OCI-LY7 (cell line): ENCODE data around the gene PCDHB14.

Source experiments
- EZH2phosphoT487 ChIP-seq: fragments of 200-600 bp; sonication (generic); IDR thresholded peaks from 2 replicates; pipeline ENCODE4 v1.6.1; 2018; ENCODE audit warnings: low read depth, borderline replicate concordance, mild to moderate bottlenecking, mixed run types, antibody characterized with exemption, low read length, moderate library complexity, mixed read lengths
- TF ChIP-seq, protein P1 (sequence below): fragments of 200-600 bp; sonication (generic); conservative IDR thresholded peaks from 2 replicates; pipeline ENCODE4 v1.5.1; 2014; ENCODE audit warnings: mild to moderate bottlenecking, antibody characterized with exemption, low read length, moderate library complexity, mixed read lengths

DNA sequence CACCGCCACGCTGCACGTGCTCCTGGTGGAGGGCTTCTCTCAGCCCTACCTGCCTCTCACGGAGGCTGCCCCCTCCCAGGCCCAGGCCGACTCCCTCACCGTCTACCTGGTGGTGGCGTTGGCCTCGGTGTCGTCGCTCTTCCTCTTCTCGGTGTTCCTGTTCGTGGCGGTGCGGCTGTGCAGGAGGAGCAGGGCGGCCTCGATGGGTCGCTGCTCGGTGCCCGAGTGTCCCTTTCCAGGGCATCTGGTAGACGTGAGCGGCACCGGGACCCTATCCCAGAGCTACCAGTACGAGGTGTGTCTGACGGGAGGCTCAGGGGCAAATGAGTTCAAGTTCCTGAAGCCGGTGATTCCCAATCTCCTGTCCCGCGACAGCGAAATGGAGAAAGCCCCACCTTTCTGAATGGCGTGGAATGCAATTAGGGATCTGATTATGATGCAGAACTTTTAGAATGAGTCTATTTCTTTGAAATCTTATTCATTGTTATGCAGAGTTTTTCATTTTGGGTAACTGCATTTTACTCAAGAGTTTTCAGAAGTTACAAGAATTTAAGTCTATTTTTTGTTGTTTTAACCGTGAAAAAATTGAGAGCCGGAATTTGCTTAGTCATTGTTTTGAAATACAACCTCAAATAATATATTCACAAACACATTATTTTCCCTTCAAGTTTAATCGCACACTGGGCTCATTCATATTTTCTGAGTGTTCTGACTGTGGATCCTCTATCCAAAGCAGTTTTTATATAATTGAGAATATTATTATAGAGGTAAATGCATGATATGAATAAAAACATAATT is 13.6 kb downstream of the PCDHB14 start:
- no peak for TF ChIP-seq EZH2phosphoT487
- TF ChIP-seq, protein P1, sequence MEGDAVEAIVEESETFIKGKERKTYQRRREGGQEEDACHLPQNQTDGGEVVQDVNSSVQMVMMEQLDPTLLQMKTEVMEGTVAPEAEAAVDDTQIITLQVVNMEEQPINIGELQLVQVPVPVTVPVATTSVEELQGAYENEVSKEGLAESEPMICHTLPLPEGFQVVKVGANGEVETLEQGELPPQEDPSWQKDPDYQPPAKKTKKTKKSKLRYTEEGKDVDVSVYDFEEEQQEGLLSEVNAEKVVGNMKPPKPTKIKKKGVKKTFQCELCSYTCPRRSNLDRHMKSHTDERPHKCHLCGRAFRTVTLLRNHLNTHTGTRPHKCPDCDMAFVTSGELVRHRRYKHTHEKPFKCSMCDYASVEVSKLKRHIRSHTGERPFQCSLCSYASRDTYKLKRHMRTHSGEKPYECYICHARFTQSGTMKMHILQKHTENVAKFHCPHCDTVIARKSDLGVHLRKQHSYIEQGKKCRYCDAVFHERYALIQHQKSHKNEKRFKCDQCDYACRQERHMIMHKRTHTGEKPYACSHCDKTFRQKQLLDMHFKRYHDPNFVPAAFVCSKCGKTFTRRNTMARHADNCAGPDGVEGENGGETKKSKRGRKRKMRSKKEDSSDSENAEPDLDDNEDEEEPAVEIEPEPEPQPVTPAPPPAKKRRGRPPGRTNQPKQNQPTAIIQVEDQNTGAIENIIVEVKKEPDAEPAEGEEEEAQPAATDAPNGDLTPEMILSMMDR: no peak
